Smooth muscle cell (in vitro differentiated cells): ENCODE data around the gene TMEM100. TPM values are rescaled to one million over a fixed set of nuclear protein-coding genes. Genes with fewer than 3 reads are reported as not detected.

Experiments used
- DNase-seq: peaks from one replicate; lab custom pipeline; 2025; ENCODE audit not compliant: unreplicated experiment; lab: John Stamatoyannopoulos, UW
- H2AFZ ChIP-seq: fragments of 200-600 bp; sonication (generic); 2 replicates; pipeline ENCODE4 v1.6.0; 2016; ENCODE audit warnings: antibody characterized with exemption, low read depth, mild to moderate bottlenecking
- H3F3A ChIP-seq: fragments of 200-600 bp; sonication (generic); 2 replicates; pipeline ENCODE4 v1.6.0; 2017; ENCODE audit warnings: antibody characterized with exemption, low read depth
- H3K27ac ChIP-seq: fragments of 200-600 bp; sonication (generic); 2 replicates; pipeline ENCODE4 v1.5.1; 2016; ENCODE audit warnings: low read depth, mild to moderate bottlenecking
- H3K27me3 ChIP-seq: fragments of 200-600 bp; sonication (generic); 2 replicates; pipeline ENCODE4 v1.6.1; 2016; ENCODE audit warnings: low read depth, mild to moderate bottlenecking
- H3K36me3 ChIP-seq: fragments of 200-600 bp; sonication (generic); 2 replicates; pipeline ENCODE4 v1.5.1; 2016; ENCODE audit warnings: low read depth
- H3K4me1 ChIP-seq: fragments of 200-600 bp; sonication (generic); 2 replicates; pipeline ENCODE4 v1.5.1; 2016; ENCODE audit warnings: low read depth
- H3K4me2 ChIP-seq: fragments of 200-600 bp; sonication (generic); 2 replicates; pipeline ENCODE4 v1.6.0; 2016; ENCODE audit warnings: mild to moderate bottlenecking
- H3K4me3 ChIP-seq: fragments of 200-600 bp; sonication (generic); 2 replicates; pipeline ENCODE4 v1.5.1; 2016; ENCODE audit warnings: mild to moderate bottlenecking
- H3K79me2 ChIP-seq: fragments of 200-600 bp; sonication (generic); 2 replicates; pipeline ENCODE4 v1.6.0; 2016; ENCODE audit warnings: low read depth, mild to moderate bottlenecking
- H3K9ac ChIP-seq: fragments of 200-600 bp; sonication (generic); 2 replicates; pipeline ENCODE4 v1.6.0; 2016; ENCODE audit warnings: low read depth
- H3K9me3 ChIP-seq: fragments of 200-600 bp; sonication (generic); replicated peaks from 2 replicates; pipeline ENCODE4 v1.5.1; 2016; ENCODE audit warnings: low read depth
- H4K20me1 ChIP-seq: fragments of 200-600 bp; sonication (generic); 2 replicates; pipeline ENCODE4 v1.6.0; 2016; ENCODE audit warnings: low read depth
- CTCF ChIP-seq: fragments of 200-600 bp; sonication (generic); IDR thresholded peaks from 2 replicates; pipeline ENCODE4 v1.5.1; 2017; ENCODE audit warnings: borderline replicate concordance, mild to moderate bottlenecking, antibody characterized with exemption; ENCODE audit not compliant: insufficient read depth, poor library complexity, severe bottlenecking
- WGBS: methylation state at CpG from one replicate; pipeline ENCODE4 v1.1.7; 2016; ENCODE audit warnings: low lambda C conversion rate; 5-methylcytosine and 5-hydroxymethylcytosine counted together
- polyA plus RNA-seq: library from polyadenylated mRNA; unstranded; fragments of >200 nt; fragmentation: Nextera tagmentation; extraction: Ambion mirVana; gene quantifications from 2 replicates; pipeline ENCODE4 v1.2.1, GENCODE V29; 2016
- total RNA-seq: library from RNA; depleted of rRNA; stranded (reverse); fragments of >200 nt; gene quantifications from 2 replicates; pipeline ENCODE4 v1.2.3, GENCODE V29; 2014

Gene TMEM100
- total and polyA plus RNA-seq, 2 experiments from 2014 or later = 1.9 to 2.9 TPM

- Histone ChIP-seq H3K27me3 (no peaks in the 10 kb centered on the region), H3K4me3 (no peak overlapping the region), H3K36me3 (no peaks in the 10 kb centered on the region), H4K20me1 (no peaks in the 10 kb centered on the region), H3K79me2 (no peaks in the 10 kb centered on the region), H3F3A (peaks cover 59% of the 10 kb centered on the region), H2AFZ (peak overlapping the region; percentile 14), H3K4me2 (peak overlapping the region; percentile 67), H3K27ac (peak overlapping the region; percentile 5), H3K4me1 (peaks cover 44% of the 10 kb centered on the region), H3K9ac (no peak overlapping the region), H3K9me3 (no peaks in the 10 kb centered on the region)
- DNase-seq = no peak
- 19% methylated on average over 5 of the region's 5 CpGs for WGBS
- no peak for TF ChIP-seq CTCF
Observed at GRCh38 chr17:55728833-55729232, 6.2 kb upstream of the TMEM100 start.

GRCh38 chr17:55728361-55728760 lies 5.7 kb upstream of the TMEM100 start:
- peaks cover 44% of the 10 kb centered on the region for H3K4me1 ChIP-seq
- peak overlapping the region; percentile 67 for H3K4me2 ChIP-seq
- no peaks in the 10 kb centered on the region for H3K27me3 ChIP-seq
- no peak overlapping the region for H3K9ac ChIP-seq
- H3K4me3 ChIP-seq = no peak overlapping the region
- no peaks in the 10 kb centered on the region for H3K36me3 ChIP-seq
- 62% methylated on average over 5 of the region's 5 CpGs for WGBS
- H3K27ac ChIP-seq = peak overlapping the region; percentile 5
- no peak for DNase-seq
- H2AFZ ChIP-seq = peak overlapping the region; percentile 14
- H3K9me3 ChIP-seq = no peaks in the 10 kb centered on the region
- TF ChIP-seq CTCF = no peak
- H4K20me1 ChIP-seq = no peaks in the 10 kb centered on the region
- H3K79me2 ChIP-seq = no peaks in the 10 kb centered on the region
- H3F3A ChIP-seq = peaks cover 60% of the 10 kb centered on the region

GRCh38 chr17:55727920-55728319 lies 5.3 kb upstream of the TMEM100 start:
- H3K27me3 ChIP-seq = no peaks in the 10 kb centered on the region
- no peak for DNase-seq
- 63% methylated on average over 1 of the region's 1 CpG for WGBS
- H3K4me3 ChIP-seq = no peak overlapping the region
- no peak overlapping the region for H3K9ac ChIP-seq
- H3K9me3 ChIP-seq = no peaks in the 10 kb centered on the region
- H3K79me2 ChIP-seq = no peaks in the 10 kb centered on the region
- no peaks in the 10 kb centered on the region for H4K20me1 ChIP-seq
- TF ChIP-seq CTCF = no peak
- peak overlapping the region; percentile 67 for H3K4me2 ChIP-seq
- H3K4me1 ChIP-seq = peaks cover 44% of the 10 kb centered on the region
- H2AFZ ChIP-seq = peak overlapping the region; percentile 14
- peak overlapping the region; percentile 5 for H3K27ac ChIP-seq
- H3K36me3 ChIP-seq = no peaks in the 10 kb centered on the region
- peaks cover 60% of the 10 kb centered on the region for H3F3A ChIP-seq

- Histone ChIP-seq H3K36me3 (no peaks in the 10 kb centered on the region), H4K20me1 (no peaks in the 10 kb centered on the region), H3F3A (peaks cover 59% of the 10 kb centered on the region), H3K79me2 (no peaks in the 10 kb centered on the region), H3K4me2 (no peak overlapping the region), H3K27ac (no peak overlapping the region), H3K9ac (no peak overlapping the region), H3K27me3 (no peaks in the 10 kb centered on the region), H2AFZ (no peak overlapping the region), H3K4me1 (peaks cover 42% of the 10 kb centered on the region), H3K4me3 (no peak overlapping the region), H3K9me3 (no peaks in the 10 kb centered on the region)
- 87% methylated on average over 6 of the region's 6 CpGs for WGBS
- no peak for DNase-seq
- no peak for TF ChIP-seq CTCF
Observed at GRCh38 chr17:55727275-55727674, 4.6 kb upstream of the TMEM100 start.
